Keratinocyte (primary cell): ENCODE results near the gene EXOSC1.

Experiments
- CTCF ChIP-seq, 3 experiments: IDR thresholded peaks in 1 of 3; conservative IDR thresholded peaks in 1 of 3; optimal IDR thresholded peaks in 1 of 3; 2 replicates in 2 of 3; 3 replicates in 1 of 3; pipeline versions ENCODE3 to v1.5.1; 2011; ENCODE audit warnings: low read length in 3 of 3, mild to moderate bottlenecking in 3 of 3, moderate library complexity in 2 of 3, control low read depth in 1 of 3, inconsistent platforms in 1 of 3; ENCODE audit not compliant: insufficient read depth in 2 of 3; ENCODE audit errors: extremely low read depth in 1 of 3
- EZH2 ChIP-seq: IDR thresholded peaks from one replicate; pipeline ENCODE4 v1.6.1; 2012; ENCODE audit warnings: inconsistent platforms, mild to moderate bottlenecking, low read length, moderate library complexity

DNA sequence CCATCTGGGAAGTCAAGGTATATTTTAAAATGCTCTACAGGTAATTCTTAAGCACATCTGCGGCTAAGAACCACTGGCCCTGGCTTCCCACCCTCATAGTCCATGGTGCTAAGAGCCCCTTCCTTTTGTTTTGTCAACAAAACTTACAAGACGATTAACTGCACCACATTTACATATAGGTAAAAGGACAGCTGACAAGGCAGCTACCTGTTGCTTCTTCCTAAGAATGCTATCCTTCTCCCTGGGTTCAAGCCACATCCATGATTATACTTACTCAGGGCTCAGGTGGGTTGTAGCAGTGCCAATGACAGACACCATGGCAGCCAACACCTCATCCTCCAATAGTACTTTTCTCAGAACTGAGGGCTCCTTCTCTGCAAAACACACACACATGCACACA lies 16.5 kb upstream of the EXOSC1 start:
- TF ChIP-seq CTCF (optimal IDR thresholded peaks at IDR 0.05 in 1 of 3, IDR thresholded peaks at IDR 0.05 in 1 of 3, conservative IDR thresholded peaks at IDR 0.05 in 1 of 3; ENCODE audit: extremely low read depth in 1 of 3, insufficient read depth in 2 of 3, low read length in 3 of 3) (no peak), EZH2 (no peak)
